T-helper 22 cell (primary cell): ENCODE data around the gene NELL2.

ENCODE experiments used
- DNase-seq: peaks from one replicate; pipeline ENCODE4 v3.0.0-alpha.2; 2020; ENCODE audit warnings: low read depth

The NELL2 gene

DNA sequence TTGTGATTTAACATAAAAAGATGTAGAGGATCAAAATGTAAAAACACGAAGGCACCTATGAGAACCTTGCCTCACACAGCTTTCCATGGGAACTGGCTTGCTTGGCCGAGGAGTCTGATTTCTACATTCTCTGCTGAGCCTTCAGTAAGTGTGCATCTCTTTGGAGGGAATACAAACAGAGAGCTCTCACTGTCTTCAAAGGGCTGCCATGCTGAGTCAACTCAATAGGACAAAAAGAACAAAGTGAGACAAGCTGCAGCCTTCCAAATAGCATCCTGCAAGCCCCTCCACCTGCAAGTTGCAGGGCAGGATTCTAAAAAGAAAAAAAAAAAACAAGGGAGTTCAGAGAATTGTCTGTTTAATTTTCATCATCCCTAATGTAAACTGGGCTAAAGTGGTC, 411.9 kb downstream of the NELL2 start:
- no peak for DNase-seq

DNA sequence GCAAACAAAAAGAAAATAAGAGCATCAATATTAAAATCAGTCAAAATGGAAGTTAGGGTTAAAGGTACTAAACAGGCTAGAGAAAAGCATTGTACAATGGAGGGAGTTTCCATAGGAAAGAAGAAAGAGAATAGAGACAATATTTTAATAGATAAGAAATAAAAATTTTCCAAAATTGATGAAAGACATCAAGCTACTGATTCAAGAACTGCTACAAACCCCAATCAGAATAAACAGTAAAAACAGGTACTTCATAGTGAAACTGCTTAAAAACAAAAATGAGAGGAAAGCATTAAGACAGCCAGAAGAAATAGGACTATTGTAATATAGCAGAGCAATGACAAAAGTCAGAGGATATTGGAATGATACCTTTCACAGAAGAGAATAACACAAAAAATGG, 413.4 kb downstream of the NELL2 start:
- no peak for DNase-seq

DNA sequence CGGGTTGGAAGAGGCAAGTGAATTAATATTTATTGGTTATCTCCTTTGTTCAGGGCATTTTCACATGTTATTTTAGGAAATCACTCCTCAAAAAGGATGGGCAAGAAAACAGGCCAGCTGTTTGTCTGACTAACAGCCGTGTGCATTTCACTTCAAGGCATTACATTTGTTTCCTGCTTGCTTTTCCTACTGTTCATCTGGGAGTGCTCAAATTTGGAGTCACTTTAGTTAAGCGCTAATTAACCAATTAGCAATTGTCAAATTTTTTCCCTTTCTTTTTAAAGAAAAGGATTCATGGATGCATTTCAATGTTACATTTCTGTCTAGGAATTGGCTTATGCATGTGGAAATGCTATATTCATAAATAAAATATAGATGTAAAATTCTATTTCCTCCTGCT, 415.9 kb downstream of the NELL2 start:
- DNase-seq = no peak

DNA sequence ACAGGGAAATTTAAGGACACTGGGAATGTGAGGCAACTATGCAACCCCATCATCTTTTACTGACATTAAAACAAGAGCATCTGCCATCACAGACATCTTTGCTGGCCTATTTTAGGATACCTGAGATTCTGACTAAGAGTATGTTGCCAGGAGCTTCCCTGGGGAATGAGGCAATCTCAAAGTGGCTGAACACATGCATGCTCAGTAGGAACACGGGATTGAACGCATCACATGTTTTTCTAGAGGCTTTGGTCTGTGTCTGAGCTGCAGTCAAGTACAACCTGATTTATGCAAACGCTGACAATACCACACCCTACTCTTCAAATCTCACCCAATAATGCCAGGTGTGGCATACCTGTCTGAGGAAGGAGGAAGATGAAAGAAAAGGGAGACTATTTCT, 416.5 kb downstream of the NELL2 start:
- DNase-seq = no peak
